ENCODE data around the gene MTCH2. TPM values are rescaled to one million over a fixed set of nuclear protein-coding genes. Genes with fewer than 3 reads are reported as not detected.

MTCH2 gene
- total and polyA plus RNA-seq, 10 donors, result 21.5 to 47.1 (median 36.5) TPM

- no peaks in the 10 kb centered on the region for H3K27me3 ChIP-seq (replicated peaks in 1 of 7)
- no peaks in the 10 kb centered on the region for H3K9me3 ChIP-seq
- no peak overlapping the region for H3K27ac ChIP-seq
- DNase-seq, result no peak
- TF ChIP-seq POLR2A (IDR thresholded peaks at IDR 0.05) (no peak), POLR2AphosphoS5 (IDR thresholded peaks at IDR 0.05) (no peak), CTCF (IDR thresholded peaks at IDR 0.05 in 8 of 11, conservative IDR thresholded peaks at IDR 0.05 in 3 of 11) (no peak)
- H3K4me3 ChIP-seq, result no peak overlapping the region
- WGBS, 5 donors, result 94 to 98% (median 96%) methylated on average over 5 of the region's 5 CpGs
- H3K4me1 ChIP-seq, result no peaks in the 10 kb centered on the region
- intact Hi-C loops (cut with DNase I; ENCODE audit: low total_unique reads), result no loop called here
- no peaks in the 10 kb centered on the region for H3K36me3 ChIP-seq
Observed at GRCh38 chr11:47672283-47672730, 29.9 kb upstream of the MTCH2 start.

GRCh38 chr11:47669856-47670255, 27.5 kb upstream of the MTCH2 start:
- H3K27me3 ChIP-seq (replicated peaks in 1 of 7), result no peaks in the 10 kb centered on the region
- DNase-seq, result no peak
- intact Hi-C loops (cut with DNase I; ENCODE audit: low total_unique reads), result no loop called here
- H3K9me3 ChIP-seq, result no peaks in the 10 kb centered on the region
- H3K27ac ChIP-seq, result no peak overlapping the region
- H3K36me3 ChIP-seq, result no peaks in the 10 kb centered on the region
- WGBS, 5 donors, result 92 to 96% (median 94%) methylated on average over 6 of the region's 6 CpGs
- TF ChIP-seq POLR2A (IDR thresholded peaks at IDR 0.05) (no peak), POLR2AphosphoS5 (IDR thresholded peaks at IDR 0.05) (no peak), CTCF (IDR thresholded peaks at IDR 0.05 in 8 of 11, conservative IDR thresholded peaks at IDR 0.05 in 3 of 11) (no peak)
- H3K4me3 ChIP-seq, result no peak overlapping the region
- no peaks in the 10 kb centered on the region for H3K4me1 ChIP-seq

- H3K27me3 ChIP-seq (replicated peaks in 1 of 7), result no peaks in the 10 kb centered on the region
- H3K36me3 ChIP-seq, result no peaks in the 10 kb centered on the region
- DNase-seq, result no peak
- H3K4me1 ChIP-seq, result no peaks in the 10 kb centered on the region
- no peak overlapping the region for H3K27ac ChIP-seq
- no peak for TF ChIP-seq CTCF (IDR thresholded peaks at IDR 0.05 in 8 of 11, conservative IDR thresholded peaks at IDR 0.05 in 3 of 11)
- no peak for TF ChIP-seq POLR2AphosphoS5 (IDR thresholded peaks at IDR 0.05)
- TF ChIP-seq POLR2A (IDR thresholded peaks at IDR 0.05), result no peak
- intact Hi-C loops (cut with DNase I; ENCODE audit: low total_unique reads), result no loop called here
- no peak overlapping the region for H3K4me3 ChIP-seq
- H3K9me3 ChIP-seq, result no peaks in the 10 kb centered on the region
Observed at GRCh38 chr11:47668665-47669064, 26.3 kb upstream of the MTCH2 start.

- Histone ChIP-seq H3K27ac (no peak overlapping the region), H3K36me3 (no peaks in the 10 kb centered on the region), H3K4me3 (no peak overlapping the region), H3K9me3 (no peaks in the 10 kb centered on the region), H3K27me3 (replicated peaks in 1 of 7) (no peaks in the 10 kb centered on the region), H3K4me1 (no peaks in the 10 kb centered on the region)
- TF ChIP-seq CTCF (IDR thresholded peaks at IDR 0.05 in 8 of 11, conservative IDR thresholded peaks at IDR 0.05 in 3 of 11) (no peak), POLR2A (IDR thresholded peaks at IDR 0.05) (no peak), POLR2AphosphoS5 (IDR thresholded peaks at IDR 0.05) (no peak)
- intact Hi-C loops (cut with DNase I; ENCODE audit: low total_unique reads), result no loop called here
- no peak for DNase-seq
- WGBS, 5 donors, result 74 to 84% (median 80%) methylated on average over 2 of the region's 2 CpGs
Observed at GRCh38 chr11:47667555-47667954, 25.2 kb upstream of the MTCH2 start.

All from spleen (tissue), 11 donors.